Measurements from ENCODE around the gene TJP1. TPM values are rescaled to one million over a fixed set of nuclear protein-coding genes. Genes with fewer than 3 reads are reported as not detected.
"Not testable (repeated sequence)": the region's sequence is repeated elsewhere in the genome, so short reads cannot be mapped to it uniquely, and the experiment has no call there.

TJP1 gene
- total and polyA plus RNA-seq, 8 donors: 14.7 to 80.0 (median 39.0) TPM

- FAIRE-seq: no peak
- H3K27ac ChIP-seq: no peak overlapping the region
- DNase-seq: no peak
- WGBS, 2 donors: 94 to 100% methylated on average over 2 of the region's 2 CpGs
- no peak overlapping the region for H3K4me3 ChIP-seq
- no peaks in the 10 kb centered on the region for H3K27me3 ChIP-seq
- TF ChIP-seq CTCF (IDR thresholded peaks at IDR 0.05): no peak
- H3K36me3 ChIP-seq: peaks cover 0 to 32% (median 0%) of the 10 kb centered on the region in 3 donors
- peaks cover 0 to 12% (median 7%) of the 10 kb centered on the region in 3 donors for H3K4me1 ChIP-seq
- no peak for ATAC-seq
- intact Hi-C loops (cut with DNase I): loop anchor here in 1 of 3 donors (10.0 kb wide), 1 partner anchor 45 kb away; no protein-coding TSS in a partner anchor
- H3K9me3 ChIP-seq: no peaks in the 10 kb centered on the region
Measured at GRCh38 chr15:29759596-29759995, 62.7 kb downstream of the TJP1 start.

- H3K27me3 ChIP-seq: no peaks in the 10 kb centered on the region
- peak overlapping the region in 1 of 4 donors; percentile 24 for H3K27ac ChIP-seq
- no peak overlapping the region for H3K4me3 ChIP-seq
- TF ChIP-seq CTCF (IDR thresholded peaks at IDR 0.05): no peak
- DNase-seq (no peak), ATAC-seq (peak; percentile 47 to 64 (median 60)), FAIRE-seq (no peak)
- H3K4me1 ChIP-seq: peaks cover 0 to 12% (median 7%) of the 10 kb centered on the region in 3 donors
- H3K9me3 ChIP-seq: no peaks in the 10 kb centered on the region
- H3K36me3 ChIP-seq: peaks cover 0 to 25% (median 0%) of the 10 kb centered on the region in 3 donors
- intact Hi-C loops (cut with DNase I): loop anchor here in 1 of 3 donors (10.0 kb wide), 1 partner anchor 48 kb away; no protein-coding TSS in a partner anchor
- 39 to 42% methylated on average over 5 of the region's 5 CpGs for WGBS, 2 donors
Measured at GRCh38 chr15:29756358-29757267, 65.7 kb downstream of the TJP1 start.

GRCh38 chr15:29754009-29754408 is 68.3 kb downstream of the TJP1 start:
- 91 to 95% methylated on average over 2 of the region's 2 CpGs for WGBS, 2 donors
- FAIRE-seq, H3K27ac ChIP-seq, H3K36me3 ChIP-seq, H3K4me3 ChIP-seq, H3K9me3 ChIP-seq, ATAC-seq, H3K27me3 ChIP-seq, DNase-seq: not testable (repeated sequence)
- peaks cover 0 to 12% (median 7%) of the 10 kb centered on the region in 3 donors for H3K4me1 ChIP-seq
- intact Hi-C loops (cut with DNase I): loop anchor here in 1 of 3 donors (10.0 kb wide), 1 partner anchor 51 kb away; no protein-coding TSS in a partner anchor

GRCh38 chr15:29753506-29753905 is 68.8 kb downstream of the TJP1 start:
- Histone ChIP-seq H3K27me3 (no peaks in the 10 kb centered on the region), H3K36me3 (peaks cover 0 to 6% (median 0%) of the 10 kb centered on the region in 3 donors), H3K4me3 (no peak overlapping the region), H3K9me3 (no peaks in the 10 kb centered on the region), H3K4me1 (peaks cover 0 to 12% (median 7%) of the 10 kb centered on the region in 3 donors), H3K27ac (no peak overlapping the region)
- no peak for ATAC-seq
- FAIRE-seq: no peak
- intact Hi-C loops (cut with DNase I): loop anchor here in 1 of 3 donors (10.0 kb wide), 1 partner anchor 51 kb away; no protein-coding TSS in a partner anchor
- 92 to 94% methylated on average over 7 of the region's 7 CpGs for WGBS, 2 donors
- DNase-seq: no peak
- TF ChIP-seq CTCF (IDR thresholded peaks at IDR 0.05): no peak

GRCh38 chr15:29750754-29751153 is 71.5 kb downstream of the TJP1 start:
- H3K4me3 ChIP-seq: no peak overlapping the region
- H3K27ac ChIP-seq: no peak overlapping the region
- ATAC-seq (no peak), FAIRE-seq (no peak), DNase-seq (no peak)
- no peaks in the 10 kb centered on the region for H3K4me1 ChIP-seq
- WGBS, 2 donors: 58 to 63% methylated on average over 2 of the region's 2 CpGs
- H3K27me3 ChIP-seq: no peaks in the 10 kb centered on the region
- H3K36me3 ChIP-seq: peaks cover 0 to 6% (median 0%) of the 10 kb centered on the region in 3 donors
- intact Hi-C loops (cut with DNase I): loop anchor here in 1 of 3 donors (10.0 kb wide), 1 partner anchor 54 kb away; no protein-coding TSS in a partner anchor
- H3K9me3 ChIP-seq: no peaks in the 10 kb centered on the region
- no peak for TF ChIP-seq CTCF (IDR thresholded peaks at IDR 0.05)
